Body of pancreas (tissue), 4 donors: Measurements from ENCODE around the gene TBC1D20. TPM values are rescaled to one million over a fixed set of nuclear protein-coding genes. Genes with fewer than 3 reads are reported as not detected.

ENCODE experiments used
- ATAC-seq: fragments of 150-250 bp; one replicate; pipeline ENCODE4 v1.9.1; 2016
- DNase-seq, 4 donors: peaks; one replicate each; pipeline ENCODE4 v3.0.0-alpha.2; 2019
- H3K27ac ChIP-seq, 4 donors: fragments of 200-600 bp; sonication (generic); 1 replicate in 3 of 4; 2 replicates in 1 of 4; pipeline versions ENCODE4 v1.5.1 to v1.6.1; 2016 to 2019; ENCODE audit warnings: mild to moderate bottlenecking in 1 of 4, mixed read lengths in 1 of 4, moderate library complexity in 1 of 4
- H3K27me3 ChIP-seq, 2 donors: fragments of 200-600 bp; sonication (generic); one replicate each; pipeline ENCODE4 v1.6.0; 2016; ENCODE audit warnings: mild to moderate bottlenecking in 1 of 2
- H3K36me3 ChIP-seq, 2 donors: fragments of 200-600 bp; sonication (generic); replicated peaks in 1 of 2; 2 replicates each; pipeline ENCODE4 v1.5.1; 2016; ENCODE audit warnings: low read depth in 2 of 2; ENCODE audit not compliant: insufficient read depth in 1 of 2
- H3K4me1 ChIP-seq: fragments of 200-600 bp; sonication (generic); one replicate; pipeline ENCODE4 v1.6.0; 2016
- H3K4me3 ChIP-seq, 2 donors: fragments of 200-600 bp; sonication (generic); 1 replicate in 1 of 2; 2 replicates in 1 of 2; pipeline ENCODE4 v1.5.1; 2016 to 2019
- H3K9me3 ChIP-seq, 3 donors: fragments of 200-600 bp; sonication (generic); 1 replicate in 2 of 3; 2 replicates in 1 of 3; pipeline ENCODE4 v1.5.1; 2016
- POLR2A ChIP-seq, 3 donors: fragments of 450-650 bp; IDR thresholded peaks; one replicate each; pipeline ENCODE4 v1.6.1; 2016; ENCODE audit warnings: antibody characterized with exemption in 3 of 3, mild to moderate bottlenecking in 2 of 3
- WGBS, 2 donors: methylation state at CpG; one replicate each; pipeline ENCODE4 v1.1.5; 2017; 5-methylcytosine and 5-hydroxymethylcytosine counted together
- intact Hi-C: fragments of 100-400 bp; cut with DNase I; formaldehyde crosslinking; loops from one replicate; pipeline ENCODE4 v1.15.1; 2023
- total RNA-seq, 2 donors: library from RNA; depleted of rRNA; stranded (reverse); fragments of >200 nt; gene quantifications; one replicate each; pipeline ENCODE4 v1.1.0, GENCODE V29; 2016
- TF ChIP-seq, protein P1 (sequence below), 7 experiments: fragments of 450-650 bp in 4 of 7; fragments of 200-600 bp in 3 of 7; sonication (generic) in 3 of 7; IDR thresholded peaks; one replicate each; pipeline ENCODE4 v1.5.1; 2016 to 2019; ENCODE audit warnings: antibody characterized with exemption in 7 of 7

The TBC1D20 gene
- total RNA-seq, 2 donors from 2014 or later = 16.3 to 27.4 TPM

- Histone ChIP-seq H3K4me1 (peaks cover 20% of the 10 kb centered on the region), H3K4me3 (no peak overlapping the region), H3K36me3 (no peaks in the 10 kb centered on the region), H3K27ac (no peak overlapping the region), H3K27me3 (no peaks in the 10 kb centered on the region), H3K9me3 (no peaks in the 10 kb centered on the region)
- intact Hi-C loops = no loop called here
- WGBS, 2 donors = 94 to 100% methylated on average over 3 of the region's 3 CpGs
- DNase-seq (no peak), ATAC-seq (no peak)
- TF ChIP-seq, protein P1, sequence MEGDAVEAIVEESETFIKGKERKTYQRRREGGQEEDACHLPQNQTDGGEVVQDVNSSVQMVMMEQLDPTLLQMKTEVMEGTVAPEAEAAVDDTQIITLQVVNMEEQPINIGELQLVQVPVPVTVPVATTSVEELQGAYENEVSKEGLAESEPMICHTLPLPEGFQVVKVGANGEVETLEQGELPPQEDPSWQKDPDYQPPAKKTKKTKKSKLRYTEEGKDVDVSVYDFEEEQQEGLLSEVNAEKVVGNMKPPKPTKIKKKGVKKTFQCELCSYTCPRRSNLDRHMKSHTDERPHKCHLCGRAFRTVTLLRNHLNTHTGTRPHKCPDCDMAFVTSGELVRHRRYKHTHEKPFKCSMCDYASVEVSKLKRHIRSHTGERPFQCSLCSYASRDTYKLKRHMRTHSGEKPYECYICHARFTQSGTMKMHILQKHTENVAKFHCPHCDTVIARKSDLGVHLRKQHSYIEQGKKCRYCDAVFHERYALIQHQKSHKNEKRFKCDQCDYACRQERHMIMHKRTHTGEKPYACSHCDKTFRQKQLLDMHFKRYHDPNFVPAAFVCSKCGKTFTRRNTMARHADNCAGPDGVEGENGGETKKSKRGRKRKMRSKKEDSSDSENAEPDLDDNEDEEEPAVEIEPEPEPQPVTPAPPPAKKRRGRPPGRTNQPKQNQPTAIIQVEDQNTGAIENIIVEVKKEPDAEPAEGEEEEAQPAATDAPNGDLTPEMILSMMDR (IDR thresholded peaks at IDR 0.05) = no peak
- TF ChIP-seq POLR2A (IDR thresholded peaks at IDR 0.05) = no peak
Measured at GRCh38 chr20:412081-412480, 50.3 kb downstream of the TBC1D20 start.

- 64 to 74% methylated on average over 12 to 14 of the region's 14 CpGs for WGBS, 2 donors
- no peak for TF ChIP-seq POLR2A (IDR thresholded peaks at IDR 0.05)
- TF ChIP-seq, protein P1 (IDR thresholded peaks at IDR 0.05) = no peak
- ATAC-seq (no peak), DNase-seq (peak in 3 of 4 donors; percentile 45 to 50 (median 46))
- Histone ChIP-seq H3K4me3 (no peak overlapping the region), H3K4me1 (peaks cover 24% of the 10 kb centered on the region), H3K36me3 (no peaks in the 10 kb centered on the region), H3K27ac (peak overlapping the region in 2 of 4 donors; percentile 87 to 96), H3K9me3 (no peaks in the 10 kb centered on the region), H3K27me3 (no peaks in the 10 kb centered on the region)
- intact Hi-C loops = no loop called here
Measured at GRCh38 chr20:409697-410559, 52.4 kb downstream of the TBC1D20 start.

- Histone ChIP-seq H3K9me3 (no peaks in the 10 kb centered on the region), H3K4me3 (peak overlapping the region; percentile 96 to 98), H3K27me3 (no peaks in the 10 kb centered on the region), H3K27ac (peak overlapping the region; percentile 87 to 96 (median 92)), H3K36me3 (no peaks in the 10 kb centered on the region), H3K4me1 (peaks cover 24% of the 10 kb centered on the region)
- no peak for DNase-seq
- TF ChIP-seq POLR2A (IDR thresholded peaks at IDR 0.05) = no peak
- TF ChIP-seq, protein P1 (IDR thresholded peaks at IDR 0.05) = no peak
- intact Hi-C loops = no loop called here
- no peak for ATAC-seq
- WGBS, 2 donors = 7 to 10% methylated on average over 5 to 7 of the region's 7 CpGs
Measured at GRCh38 chr20:408843-409696, 53.3 kb downstream of the TBC1D20 start.

- no peaks in the 10 kb centered on the region for H3K27me3 ChIP-seq
- ATAC-seq (peak; percentile 90), DNase-seq (peak; percentile 84 to 89 (median 88))
- no peaks in the 10 kb centered on the region for H3K36me3 ChIP-seq
- H3K4me3 ChIP-seq = peak within 1 kb of the TSS; percentile 96 to 98
- peaks cover 24% of the 10 kb centered on the region for H3K4me1 ChIP-seq
- peak within 1 kb of the TSS; percentile 87 to 96 (median 92) for H3K27ac ChIP-seq
- TF ChIP-seq, protein P1 (IDR thresholded peaks at IDR 0.05) = no peak
- TF ChIP-seq POLR2A (IDR thresholded peaks at IDR 0.05) = peak in 2 of 3 donors; percentile 46 to 61
- WGBS, 2 donors = 0% methylated on average over 45 of the region's 87 CpGs; no CpG with 5 or more reads in 1 of the 2 donors
- intact Hi-C loops = no loop called here
- no peaks in the 10 kb centered on the region for H3K9me3 ChIP-seq
Measured at GRCh38 chr20:407953-408842, 54.1 kb downstream of the TBC1D20 start, which contains the start of gene RBCK1. TSS of gene RBCK1 (plus strand) at chr20:408299. CDS start at chr20:408758, 459 bp downstream.
